DMS114 treated with DMSO at 0.1 percent for 48 hours (cell line): ENCODE results near the gene CCDC148.
"Not testable (repeated sequence)": the region's sequence is repeated elsewhere in the genome, so short reads cannot be mapped to it uniquely, and the experiment has no call there.

Source experiments
- DNase-seq: peaks from one replicate; lab custom pipeline; 2025; ENCODE audit not compliant: unreplicated experiment; lab: John Stamatoyannopoulos, UW

Gene CCDC148

DNA sequence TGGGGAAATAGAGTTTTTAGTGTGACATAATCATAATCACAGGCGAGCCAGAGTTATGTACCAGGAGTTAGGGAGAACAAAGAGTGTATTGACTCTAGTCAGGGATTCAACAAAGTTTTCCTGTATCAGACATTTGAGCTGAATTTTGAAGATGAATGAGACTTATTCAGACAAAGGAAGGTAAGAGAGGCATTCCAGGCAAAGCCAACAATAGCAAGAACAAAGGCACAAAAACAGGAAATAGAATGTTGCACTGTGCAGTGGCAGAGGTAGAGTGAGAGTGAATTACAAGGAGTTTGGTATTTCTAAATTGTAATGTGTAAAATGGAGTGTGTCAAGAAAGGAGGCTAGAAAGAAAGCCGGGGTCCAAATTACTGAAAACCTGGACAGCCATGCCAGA is 156.2 kb downstream of the CCDC148 start:
- no peak for DNase-seq

DNA sequence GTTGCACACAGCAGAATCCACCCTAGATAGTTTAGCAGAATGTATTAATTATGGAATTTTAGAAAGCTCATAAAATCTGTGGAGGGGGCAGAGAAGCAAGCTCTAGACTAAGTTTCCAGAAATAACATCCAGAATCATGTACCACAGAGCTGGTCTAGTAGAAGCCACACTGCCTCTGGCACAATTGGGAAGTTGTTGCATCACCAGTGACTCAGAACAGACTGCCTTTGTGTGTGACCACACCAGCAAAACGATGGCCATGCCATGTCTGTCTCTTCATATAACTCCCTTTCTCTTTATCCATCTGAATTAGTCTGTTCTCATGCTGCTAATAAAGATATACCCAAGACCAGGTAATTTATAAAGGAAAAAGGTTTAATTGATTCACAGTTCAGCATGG is 158.9 kb downstream of the CCDC148 start:
- DNase-seq: no peak

GRCh38 chr2:158297120-158297519 is 159.4 kb downstream of the CCDC148 start:
- DNase-seq: no peak

GRCh38 chr2:158293722-158294121 is 162.8 kb downstream of the CCDC148 start:
- DNase-seq: no peak

GRCh38 chr2:158291544-158292180 is 164.9 kb downstream of the CCDC148 start:
- no peak for DNase-seq

GRCh38 chr2:158290225-158290624 is 166.3 kb downstream of the CCDC148 start:
- no peak for DNase-seq

- DNase-seq: no peak
Observed at GRCh38 chr2:158276619-158277471, 179.7 kb downstream of the CCDC148 start.

DNA sequence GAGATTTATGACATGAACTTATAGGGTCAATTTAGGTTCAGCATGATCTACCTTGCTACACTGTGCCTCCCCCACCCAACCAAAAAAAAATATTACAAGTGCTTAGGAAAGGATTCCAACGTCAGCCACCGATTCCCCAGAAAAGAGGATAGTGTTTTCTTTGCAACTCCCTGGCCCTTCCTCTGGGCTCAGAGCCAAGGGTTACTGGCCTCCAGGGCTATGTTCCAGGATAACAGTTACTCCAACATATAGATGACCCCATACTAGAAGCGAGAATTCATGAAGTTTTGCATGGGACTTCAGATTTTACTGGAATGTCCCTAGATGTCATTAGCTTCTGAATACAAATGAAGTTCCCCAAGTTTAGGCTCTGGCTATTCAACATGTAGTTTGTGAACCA is 182.8 kb downstream of the CCDC148 start:
- no peak for DNase-seq

GRCh38 chr2:158270536-158270935 is 186.0 kb downstream of the CCDC148 start:
- no peak for DNase-seq

DNA sequence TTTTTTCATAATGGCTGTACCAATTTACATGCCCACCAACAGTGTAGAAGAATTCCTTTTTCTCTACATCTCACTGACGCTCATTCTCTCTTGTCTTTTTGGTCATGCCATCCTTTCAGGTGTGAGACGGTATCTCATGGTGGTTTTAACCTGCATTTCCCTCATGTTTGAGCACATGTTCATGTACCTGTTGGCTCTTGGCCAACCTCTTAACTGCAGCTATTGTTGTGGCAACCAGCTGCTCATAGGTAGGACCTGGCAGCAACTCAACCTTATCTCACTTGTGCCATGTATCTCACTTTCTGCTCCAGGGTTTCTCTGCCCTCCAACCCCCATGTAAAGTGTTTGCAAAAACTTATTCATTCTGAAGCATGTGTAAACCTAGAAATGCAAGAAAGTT is 187.4 kb downstream of the CCDC148 start:
- no peak for DNase-seq

- no peak for DNase-seq
Observed at GRCh38 chr2:158266111-158266510, 190.4 kb downstream of the CCDC148 start.

DNA sequence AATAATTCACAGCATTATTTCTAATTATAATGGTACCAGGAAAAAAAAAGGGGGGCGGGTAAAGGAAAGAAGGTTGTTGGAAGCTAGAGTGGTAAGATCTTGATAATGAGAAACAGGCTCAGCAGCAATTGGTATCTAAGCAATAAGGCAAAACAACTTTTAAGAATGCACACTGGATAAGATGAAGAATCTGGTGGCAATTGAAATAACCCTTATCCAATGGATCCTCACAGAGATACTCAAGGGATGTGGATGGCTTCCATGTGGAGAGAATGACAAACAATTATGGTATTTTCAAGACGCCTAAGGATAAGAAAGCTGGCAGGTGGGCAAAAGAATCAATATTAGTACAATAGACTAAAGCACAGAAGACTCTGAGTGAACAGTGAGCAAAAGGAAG is 201.3 kb downstream of the CCDC148 start:
- DNase-seq: no peak

- DNase-seq: no peak
Observed at GRCh38 chr2:158253170-158253569, 203.4 kb downstream of the CCDC148 start.

- no peak for DNase-seq
Observed at GRCh38 chr2:158251356-158251755, 205.2 kb downstream of the CCDC148 start.

DNA sequence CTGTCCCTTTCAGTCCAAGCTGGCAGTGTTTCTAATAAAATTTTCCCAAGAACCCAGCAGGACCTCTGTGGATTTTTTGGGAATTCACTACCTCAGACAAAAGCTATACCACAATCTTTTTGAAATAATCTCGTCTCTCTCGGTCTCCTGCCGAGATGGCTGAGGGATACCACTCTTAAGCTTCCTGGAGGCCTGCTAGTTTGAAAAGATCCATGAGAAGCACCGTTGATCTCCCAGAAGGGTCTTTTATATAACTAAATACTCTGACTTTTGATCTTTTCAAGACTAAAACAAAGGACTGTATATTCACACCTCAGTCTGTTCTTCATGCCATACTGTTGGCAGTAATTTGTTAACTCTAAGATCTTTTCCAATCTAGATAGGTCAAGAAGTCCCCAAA is 213.2 kb downstream of the CCDC148 start:
- no peak for DNase-seq

GRCh38 chr2:158242280-158242679 is 214.3 kb downstream of the CCDC148 start:
- DNase-seq: no peak

DNA sequence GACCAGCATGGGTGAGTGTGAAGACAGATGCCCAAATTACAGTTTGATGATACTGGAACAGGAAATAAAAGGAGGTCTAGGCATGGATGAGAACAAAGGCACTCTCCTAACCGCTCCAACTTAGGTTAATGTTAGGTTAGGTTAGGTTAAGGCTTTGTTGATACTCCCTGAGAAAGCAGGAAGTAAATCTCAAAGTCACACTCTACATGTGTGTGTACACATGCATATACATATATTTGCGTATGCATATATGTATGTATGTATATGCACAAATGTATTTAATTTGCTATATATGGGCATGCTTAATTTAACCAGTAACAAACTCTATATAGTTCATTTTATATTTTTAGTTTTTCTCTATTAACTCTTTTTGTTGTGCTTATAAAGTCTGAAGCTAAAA is 215.6 kb downstream of the CCDC148 start:
- DNase-seq: no peak

DNA sequence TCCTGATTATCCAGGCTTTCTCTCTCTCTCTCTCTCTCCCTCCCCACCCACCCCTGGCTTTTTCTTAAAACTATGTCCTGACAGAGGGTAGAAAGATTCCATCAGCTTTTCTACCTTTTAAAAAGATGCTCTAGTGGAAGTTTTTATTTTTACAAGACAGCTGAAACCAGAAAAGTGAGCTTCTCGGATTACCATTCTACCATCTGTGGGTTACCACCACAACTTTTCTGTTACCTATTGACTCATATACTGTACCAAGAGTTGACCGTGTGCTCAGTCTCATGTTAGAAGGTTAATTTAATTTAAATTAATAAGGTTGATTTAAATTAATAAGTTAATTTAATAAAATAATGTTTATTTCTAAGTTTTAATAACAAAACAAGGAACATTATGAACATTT is 217.3 kb downstream of the CCDC148 start:
- no peak for DNase-seq

DNA sequence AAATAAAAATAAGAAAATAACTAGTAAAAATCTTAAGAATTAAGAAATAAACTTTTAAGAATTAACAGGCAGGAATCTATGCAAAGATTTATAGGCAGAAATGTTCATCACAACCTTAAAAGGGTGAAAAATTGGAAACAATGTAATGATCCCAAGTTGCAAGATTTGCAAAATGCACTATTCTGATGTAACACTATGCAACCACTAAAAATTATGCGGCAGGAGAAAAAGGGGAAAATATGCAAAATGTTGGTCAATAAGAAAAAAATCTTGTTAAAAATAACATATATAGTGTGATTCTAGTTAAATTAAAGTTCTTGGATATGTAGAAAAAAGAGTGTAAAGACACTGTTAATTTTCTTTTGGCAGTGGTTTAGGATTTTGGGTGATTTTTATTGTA is 222.1 kb downstream of the CCDC148 start:
- no peak for DNase-seq

- DNase-seq: no peak
Observed at GRCh38 chr2:158232476-158232875, 224.1 kb downstream of the CCDC148 start.

DNA sequence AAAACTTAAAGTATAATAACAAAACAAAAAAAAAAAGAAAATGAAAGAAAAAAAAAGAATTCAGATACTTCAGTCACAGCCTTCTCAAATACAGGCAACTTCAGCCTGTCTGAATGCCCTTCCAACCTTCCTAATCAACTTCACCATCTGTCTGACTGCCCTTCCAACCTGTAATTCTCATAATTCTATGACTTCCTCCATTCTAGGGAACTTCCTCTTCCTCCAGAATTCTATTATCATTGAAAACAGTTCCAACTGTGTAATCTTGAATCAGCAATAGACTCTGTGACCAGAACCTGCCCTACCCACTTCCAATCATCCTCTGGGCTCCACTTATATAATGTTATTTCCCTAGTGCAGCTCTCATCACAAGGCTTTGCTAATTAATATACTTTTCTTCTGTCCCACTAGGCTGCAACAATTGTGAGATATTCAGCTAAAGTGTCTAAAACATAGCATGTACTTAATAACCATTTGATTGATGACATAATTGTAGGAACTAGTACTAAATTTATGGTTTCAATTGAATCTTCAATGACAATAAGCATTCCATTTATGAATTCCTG is 227.5 kb downstream of the CCDC148 start:
- no peak for DNase-seq

DNA sequence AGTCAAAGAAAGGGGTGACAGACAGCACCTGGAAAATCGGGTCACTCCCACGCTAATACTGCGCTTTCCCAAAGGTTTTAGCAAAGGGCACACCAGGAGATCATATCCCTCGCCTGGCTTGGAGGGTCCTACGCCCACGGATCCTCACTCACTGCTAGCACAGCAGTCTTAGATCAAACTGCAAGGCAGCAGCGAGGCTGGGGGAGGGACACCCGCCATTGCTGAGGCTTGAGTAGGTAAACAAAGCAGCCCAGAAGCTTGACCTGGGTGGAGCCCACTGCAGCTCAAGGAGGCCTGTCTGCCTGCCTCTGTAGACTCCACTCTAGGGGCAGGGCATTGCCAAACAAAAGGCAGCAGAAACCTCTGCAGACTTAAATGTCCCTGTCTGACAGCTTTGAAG is 233.5 kb downstream of the CCDC148 start:
- not testable (repeated sequence) for DNase-seq
